SJCRH30 (cell line): Measurements from ENCODE around the gene DISP1. TPM values are rescaled to one million over a fixed set of nuclear protein-coding genes. Genes with fewer than 3 reads are reported as not detected.
"Not testable (repeated sequence)": the region's sequence is repeated elsewhere in the genome, so short reads cannot be mapped to it uniquely, and the experiment has no call there.

Experiments
- DNase-seq, 2 experiments: peaks; one replicate each; pipeline ENCODE4 v3.0.0-alpha.2; 2015 to 2020
- H3K27ac ChIP-seq: fragments of 250-450 bp; sonication (Bioruptor Pico); 2 replicates; pipeline ENCODE4 v1.5.1; 2020; ENCODE audit warnings: mild to moderate bottlenecking, moderate library complexity
- H3K27me3 ChIP-seq: fragments of 250-450 bp; sonication (Bioruptor Pico); 2 replicates; pipeline ENCODE4 v1.5.1; 2020; ENCODE audit warnings: mild to moderate bottlenecking, moderate library complexity
- H3K36me3 ChIP-seq: fragments of 250-450 bp; sonication (Bioruptor Pico); 2 replicates; pipeline ENCODE4 v1.5.1; 2020; ENCODE audit warnings: mild to moderate bottlenecking, moderate library complexity
- H3K4me1 ChIP-seq: fragments of 250-450 bp; sonication (Bioruptor Pico); 2 replicates; pipeline ENCODE4 v1.5.1; 2020; ENCODE audit warnings: mild to moderate bottlenecking, moderate library complexity
- H3K4me3 ChIP-seq: fragments of 250-450 bp; sonication (Bioruptor Pico); 2 replicates; pipeline ENCODE4 v1.5.1; 2020; ENCODE audit warnings: mild to moderate bottlenecking, moderate library complexity
- H3K9me3 ChIP-seq: fragments of 250-450 bp; sonication (Bioruptor Pico); replicated peaks from 2 replicates; pipeline ENCODE4 v1.5.1; 2020; ENCODE audit warnings: mild to moderate bottlenecking, moderate library complexity
- total RNA-seq: library from RNA; depleted of rRNA; stranded (reverse); fragments of >200 nt; shearing (Covaris generic); gene quantifications from 2 replicates; pipeline ENCODE4 v1.2.3, GENCODE V29; 2014

The DISP1 gene
- total RNA-seq, 1 experiment from 2014 or later: 24.6 TPM

DNA sequence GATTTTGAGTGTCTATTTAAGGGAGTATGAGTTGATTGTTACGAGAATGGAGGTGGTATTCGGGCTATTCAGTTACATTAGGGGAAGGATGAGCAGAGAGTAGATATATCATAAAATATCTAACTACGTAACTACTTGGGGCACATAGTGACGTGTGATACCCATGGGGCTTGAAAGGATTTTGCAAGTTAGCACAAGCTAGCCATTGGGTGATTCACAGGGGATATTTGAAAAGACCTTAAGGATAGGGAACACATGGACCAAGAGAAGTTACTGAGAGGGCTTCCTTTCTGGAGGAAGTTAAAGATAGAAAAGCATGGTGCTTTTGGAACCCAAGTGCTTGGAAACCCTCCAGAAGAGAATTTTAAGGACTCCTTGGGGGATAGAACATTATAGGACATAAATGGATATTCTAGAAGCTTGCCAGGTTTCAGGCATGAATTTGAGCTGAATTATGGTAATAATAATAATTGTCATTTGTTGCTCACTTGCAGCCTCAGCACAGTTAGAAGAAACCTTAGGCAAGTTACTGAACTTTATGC is 5.4 kb downstream of the DISP1 start:
- no peak for DNase-seq
- no peaks in the 10 kb centered on the region for H3K27me3 ChIP-seq
- no peak overlapping the region for H3K27ac ChIP-seq

DNA sequence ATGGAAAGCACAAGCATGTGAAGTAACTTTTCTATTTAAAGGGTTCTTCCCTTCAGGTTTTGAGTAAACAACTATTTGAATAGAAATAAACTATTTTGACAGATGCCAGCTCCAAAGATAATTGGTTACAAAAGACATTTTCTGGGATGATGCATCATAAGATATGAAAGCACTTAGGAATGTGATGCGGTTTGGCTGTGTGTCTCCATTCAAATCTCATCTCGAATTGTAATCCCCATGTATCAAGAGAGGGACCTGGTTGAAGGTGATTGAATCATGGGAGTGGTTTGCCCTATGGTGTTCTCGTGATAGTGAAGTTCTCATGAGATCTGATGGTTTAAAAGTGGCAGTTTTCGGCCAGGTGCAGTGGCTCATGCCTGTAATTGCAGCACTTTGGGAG is 6.4 kb downstream of the DISP1 start:
- H3K27me3 ChIP-seq: no peaks in the 10 kb centered on the region
- DNase-seq: no peak

More for the DNA sequence above, 5.4 kb downstream of the DISP1 start:
- no peak overlapping the region for H3K4me3 ChIP-seq
- H3K4me1 ChIP-seq: peaks cover 20% of the 10 kb centered on the region
- H3K36me3 ChIP-seq: no peaks in the 10 kb centered on the region
- H3K9me3 ChIP-seq: no peaks in the 10 kb centered on the region

DNA sequence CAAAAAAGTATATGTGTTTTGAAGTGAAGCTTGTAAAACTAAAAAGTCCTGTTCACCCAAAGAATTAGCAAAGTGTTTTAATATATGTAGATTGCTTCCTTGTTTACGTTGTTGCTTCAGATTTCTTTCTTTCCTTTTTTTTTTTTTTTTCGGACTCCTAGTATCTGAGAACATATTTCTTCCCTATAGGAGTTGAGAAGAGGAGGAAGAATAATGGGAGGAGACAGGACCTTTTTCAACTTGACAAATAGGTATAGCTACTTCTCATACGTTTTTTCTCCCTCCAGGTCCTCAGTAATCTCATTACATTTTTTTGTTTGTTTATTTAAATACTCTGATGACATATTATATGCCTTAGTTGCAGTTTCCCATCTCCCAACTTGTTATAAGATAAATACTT is 8.9 kb downstream of the DISP1 start:
- H3K27me3 ChIP-seq: no peaks in the 10 kb centered on the region
- H3K27ac ChIP-seq: no peak overlapping the region
- no peak for DNase-seq
- H3K4me1 ChIP-seq: peaks cover 18% of the 10 kb centered on the region
- no peaks in the 10 kb centered on the region for H3K9me3 ChIP-seq
- no peak overlapping the region for H3K4me3 ChIP-seq
- no peaks in the 10 kb centered on the region for H3K36me3 ChIP-seq

More for the DNA sequence above, 6.4 kb downstream of the DISP1 start:
- Histone ChIP-seq H3K4me3 (no peak overlapping the region), H3K9me3 (no peaks in the 10 kb centered on the region), H3K4me1 (peaks cover 26% of the 10 kb centered on the region), H3K36me3 (no peaks in the 10 kb centered on the region), H3K27ac (no peak overlapping the region)

DNA sequence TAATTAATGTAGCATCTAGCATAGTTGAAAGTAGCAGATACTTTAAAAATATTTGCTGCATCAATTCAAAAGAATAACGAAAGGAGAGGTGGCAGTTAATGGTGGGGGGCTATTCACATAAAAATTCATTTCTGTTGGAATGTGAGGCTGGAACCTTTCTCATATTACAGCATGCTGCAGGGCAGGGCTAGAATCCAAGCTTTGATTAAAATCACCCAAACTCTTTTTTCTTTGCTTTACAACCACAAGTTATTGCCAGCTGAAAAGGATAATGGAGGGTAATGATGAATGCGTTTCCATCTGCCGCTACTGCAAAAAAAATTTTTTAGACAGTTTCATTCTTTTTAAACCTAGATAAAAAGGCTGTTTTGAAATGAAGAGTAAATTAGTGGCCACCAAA is 9.8 kb downstream of the DISP1 start:
- DNase-seq: peak; percentile 28 to 66
- Histone ChIP-seq H3K27ac (peak overlapping the region; percentile 23; the same call in 1 of the 2 replicates), H3K36me3 (no peaks in the 10 kb centered on the region), H3K4me1 (peaks cover 18% of the 10 kb centered on the region), H3K4me3 (peak overlapping the region; percentile 44), H3K9me3 (no peaks in the 10 kb centered on the region), H3K27me3 (no peaks in the 10 kb centered on the region)

DNA sequence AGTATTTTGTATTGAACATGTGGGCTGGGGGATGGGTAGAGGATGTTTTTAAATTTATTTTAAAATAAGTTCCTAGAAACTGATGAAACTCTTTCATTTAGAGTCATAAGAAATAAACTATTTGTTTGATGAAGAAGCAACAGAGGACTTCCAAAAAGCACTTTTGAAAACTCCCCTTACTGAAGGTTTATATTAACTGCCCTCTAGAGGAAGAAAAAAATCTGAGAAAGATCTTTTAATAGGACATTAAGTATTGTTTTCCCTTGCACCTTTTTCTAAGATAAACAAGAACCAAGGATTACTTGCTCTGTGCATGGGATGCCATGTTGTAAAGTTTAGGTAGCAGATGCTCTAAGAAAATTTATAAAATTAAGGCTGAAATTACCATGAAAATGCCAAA is 14.1 kb downstream of the DISP1 start:
- H3K4me1 ChIP-seq: peaks cover 18% of the 10 kb centered on the region
- no peak overlapping the region for H3K4me3 ChIP-seq
- H3K27me3 ChIP-seq: no peaks in the 10 kb centered on the region
- no peak for DNase-seq
- no peaks in the 10 kb centered on the region for H3K36me3 ChIP-seq
- H3K9me3 ChIP-seq: no peaks in the 10 kb centered on the region
- H3K27ac ChIP-seq: no peak overlapping the region

DNA sequence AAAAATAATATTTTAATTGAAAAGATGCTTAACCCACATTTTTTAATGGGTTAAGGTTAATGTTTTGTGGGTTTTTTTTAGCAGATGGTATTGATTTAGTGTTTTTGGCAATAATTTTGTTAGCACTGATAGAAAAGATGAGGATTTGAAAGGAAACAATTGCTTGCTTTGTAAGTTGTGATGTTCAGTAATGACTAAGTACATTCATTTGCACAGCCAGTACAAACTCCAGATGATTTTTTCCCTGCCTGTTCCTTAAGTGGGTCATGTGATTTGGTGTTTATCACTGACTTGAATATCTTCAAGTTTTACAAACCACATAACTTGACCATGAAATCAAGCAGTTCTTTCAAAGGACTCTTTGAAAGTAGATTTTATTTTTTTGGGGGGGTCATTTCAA is 15.0 kb downstream of the DISP1 start:
- DNase-seq: no peak
- H3K36me3 ChIP-seq: no peaks in the 10 kb centered on the region
- no peak overlapping the region for H3K4me3 ChIP-seq
- H3K9me3 ChIP-seq: no peaks in the 10 kb centered on the region
- no peak overlapping the region for H3K27ac ChIP-seq
- no peaks in the 10 kb centered on the region for H3K27me3 ChIP-seq
- H3K4me1 ChIP-seq: peaks cover 10% of the 10 kb centered on the region

DNA sequence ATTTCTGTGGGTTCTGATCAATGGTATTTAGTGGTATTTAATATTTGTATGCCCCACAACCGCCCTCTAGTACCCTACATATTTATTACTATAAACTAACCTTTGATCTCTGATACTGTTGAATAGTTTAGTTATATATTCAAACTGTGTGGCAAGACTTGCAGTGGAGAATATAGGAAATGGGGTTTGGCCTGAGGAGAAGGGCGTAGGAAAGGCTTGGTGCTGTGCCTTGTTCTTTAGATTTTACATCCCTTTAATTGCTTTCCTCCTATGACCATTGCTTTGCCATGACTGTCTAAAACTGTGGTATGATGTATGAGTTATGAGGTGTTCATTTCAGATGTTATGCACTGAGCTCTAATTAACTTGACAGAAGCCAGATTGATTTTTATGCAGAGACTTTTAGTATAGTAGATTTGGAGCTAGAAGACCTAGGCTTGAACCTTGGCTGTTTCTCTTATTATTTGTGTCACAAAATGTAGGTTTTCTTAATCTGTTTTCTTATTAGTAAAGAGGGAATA is 18.6 kb downstream of the DISP1 start:
- Histone ChIP-seq H3K36me3 (peaks cover 3% of the 10 kb centered on the region; the same call in 1 of the 2 replicates), H3K27ac (no peak overlapping the region), H3K27me3 (no peaks in the 10 kb centered on the region), H3K4me3 (no peak overlapping the region), H3K4me1 (no peaks in the 10 kb centered on the region), H3K9me3 (no peaks in the 10 kb centered on the region)
- DNase-seq: no peak

DNA sequence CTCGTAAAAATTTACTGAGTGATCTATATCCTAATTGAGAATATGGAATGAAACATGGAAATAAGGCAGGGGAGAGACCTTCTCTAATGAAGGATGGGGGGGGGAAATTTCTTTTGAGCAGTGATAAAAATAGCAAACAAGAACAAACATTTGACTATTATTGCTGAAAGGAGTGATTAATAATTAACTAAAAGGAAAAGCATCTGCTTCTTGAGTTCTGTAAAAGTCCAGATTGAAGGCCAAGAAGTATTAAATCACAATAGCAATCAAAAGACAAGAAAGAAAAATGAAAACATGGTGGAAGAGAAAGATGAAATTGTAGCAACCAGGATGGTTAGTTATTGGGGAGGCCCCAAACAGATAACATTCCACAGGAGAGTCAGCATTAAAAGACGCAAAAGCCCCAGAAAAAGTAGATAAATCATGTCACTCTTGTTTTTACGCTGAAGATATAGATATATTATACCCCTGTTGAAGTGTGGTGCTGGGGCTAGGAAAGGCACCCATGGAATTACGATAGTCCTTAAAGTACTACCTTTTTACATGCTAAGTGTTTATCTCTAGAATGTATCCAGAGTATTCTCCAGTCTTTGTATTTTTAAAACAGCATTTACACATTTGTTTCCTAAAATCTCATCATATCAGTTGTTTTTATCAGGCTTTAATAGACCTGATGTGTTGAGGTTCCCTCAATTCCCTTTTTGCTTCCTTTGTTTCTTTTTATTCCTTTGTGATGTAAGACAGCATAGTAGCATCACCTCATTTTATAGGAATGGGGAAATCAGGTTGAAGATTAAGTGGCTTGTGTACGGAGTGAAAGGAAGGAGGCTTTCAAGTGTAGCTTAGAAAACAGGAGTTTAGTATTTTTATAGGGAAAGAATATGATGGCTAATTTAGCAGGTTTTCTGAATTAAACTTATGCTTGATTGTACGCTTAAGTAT is 28.9 kb downstream of the DISP1 start:
- Histone ChIP-seq H3K36me3 (no peaks in the 10 kb centered on the region), H3K27me3 (no peaks in the 10 kb centered on the region), H3K27ac (no peak overlapping the region), H3K4me1 (peaks cover under 1% of the 10 kb centered on the region; the same call in 1 of the 2 replicates), H3K4me3 (no peak overlapping the region), H3K9me3 (no peaks in the 10 kb centered on the region)
- no peak for DNase-seq

DNA sequence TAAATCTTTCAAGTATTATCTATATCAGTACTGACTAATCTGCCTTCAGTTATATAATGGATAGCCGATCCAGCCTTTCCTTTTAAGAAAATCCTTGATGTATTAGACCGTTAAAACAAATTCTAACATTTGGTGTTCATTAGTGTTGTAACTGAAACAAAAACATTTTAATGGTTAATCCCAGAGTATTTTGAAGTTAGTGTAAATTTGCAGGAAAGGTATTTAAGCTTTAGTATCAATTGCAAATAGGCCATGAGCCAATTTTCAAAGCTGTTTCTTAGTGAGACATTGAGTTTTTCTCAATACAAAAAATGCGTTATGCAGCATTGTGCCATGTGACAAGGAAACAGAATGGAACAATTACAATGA is 29.6 kb downstream of the DISP1 start:
- no peak overlapping the region for H3K27ac ChIP-seq
- DNase-seq: no peak
- H3K27me3 ChIP-seq: no peaks in the 10 kb centered on the region
- no peak overlapping the region for H3K4me3 ChIP-seq
- no peaks in the 10 kb centered on the region for H3K36me3 ChIP-seq
- no peaks in the 10 kb centered on the region for H3K9me3 ChIP-seq
- H3K4me1 ChIP-seq: peaks cover 7% of the 10 kb centered on the region

DNA sequence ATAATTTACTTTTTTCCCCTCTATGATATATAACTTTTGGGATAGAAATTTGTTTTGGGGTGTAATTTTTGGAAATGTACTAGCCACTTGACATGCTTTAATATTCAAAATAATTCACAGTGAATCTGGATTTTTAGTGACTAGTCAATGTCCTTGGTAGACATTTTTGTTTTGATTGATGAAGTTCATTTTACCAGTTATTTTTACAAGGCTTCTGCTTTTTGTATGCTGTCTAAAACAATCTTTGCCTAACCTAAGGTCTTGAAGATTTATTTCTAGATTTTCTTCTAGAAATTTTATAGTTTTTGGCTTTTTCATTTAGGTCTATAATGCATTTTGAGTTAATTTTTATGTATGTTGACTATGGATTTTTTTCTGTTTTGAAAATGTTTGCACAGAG is 30.9 kb downstream of the DISP1 start:
- no peaks in the 10 kb centered on the region for H3K36me3 ChIP-seq
- no peak for DNase-seq
- H3K27ac ChIP-seq: no peak overlapping the region
- no peaks in the 10 kb centered on the region for H3K27me3 ChIP-seq
- peaks cover 14% of the 10 kb centered on the region for H3K4me1 ChIP-seq
- no peak overlapping the region for H3K4me3 ChIP-seq
- H3K9me3 ChIP-seq: no peaks in the 10 kb centered on the region

DNA sequence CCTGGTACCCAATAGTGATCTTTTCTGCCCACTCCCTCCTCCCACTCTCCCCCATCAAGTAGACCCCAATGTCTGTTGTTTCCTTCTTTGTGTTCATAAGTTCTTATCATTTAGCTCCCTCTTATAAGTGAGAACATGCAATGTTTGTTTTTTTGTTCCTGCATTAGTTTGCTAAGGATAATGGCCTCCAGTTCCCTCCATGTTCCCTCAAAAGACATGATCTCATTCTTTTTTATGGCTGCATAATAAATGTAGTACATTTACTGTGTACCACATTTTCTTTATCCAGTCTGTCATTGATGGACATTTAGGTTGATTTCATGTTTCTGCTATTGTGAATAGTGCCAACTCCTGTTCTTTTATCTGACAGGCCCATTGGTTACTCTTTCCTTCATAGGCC is 35.7 kb downstream of the DISP1 start:
- H3K27me3 ChIP-seq, H3K36me3 ChIP-seq, H3K27ac ChIP-seq, H3K4me3 ChIP-seq, DNase-seq, H3K9me3 ChIP-seq: not testable (repeated sequence)
- peaks cover 14% of the 10 kb centered on the region for H3K4me1 ChIP-seq

DNA sequence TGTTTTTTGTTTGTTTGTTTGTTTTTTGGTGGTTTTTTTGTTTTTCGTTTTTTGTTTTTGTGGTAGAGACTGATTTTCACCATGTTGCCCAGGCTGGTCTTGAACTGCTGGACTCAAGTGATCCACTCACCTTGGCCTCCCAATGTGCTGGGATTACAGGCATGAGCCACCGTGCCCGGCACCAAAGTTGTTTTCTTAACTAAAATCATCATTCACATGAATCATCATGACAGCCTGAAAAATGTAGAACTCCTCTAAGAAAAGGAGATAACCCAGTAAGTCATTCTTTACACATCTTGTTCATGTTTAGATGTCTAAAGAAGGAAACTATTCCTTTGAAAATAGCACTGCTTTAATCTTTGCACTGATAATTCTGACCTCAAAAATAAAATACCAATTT is 37.5 kb downstream of the DISP1 start:
- Histone ChIP-seq H3K4me1 (peaks cover 19% of the 10 kb centered on the region), H3K9me3 (peaks cover 2% of the 10 kb centered on the region; the same call in 1 of the 2 replicates), H3K4me3 (no peak overlapping the region), H3K27ac (no peak overlapping the region), H3K27me3 (no peaks in the 10 kb centered on the region), H3K36me3 (no peaks in the 10 kb centered on the region)
- DNase-seq: no peak

DNA sequence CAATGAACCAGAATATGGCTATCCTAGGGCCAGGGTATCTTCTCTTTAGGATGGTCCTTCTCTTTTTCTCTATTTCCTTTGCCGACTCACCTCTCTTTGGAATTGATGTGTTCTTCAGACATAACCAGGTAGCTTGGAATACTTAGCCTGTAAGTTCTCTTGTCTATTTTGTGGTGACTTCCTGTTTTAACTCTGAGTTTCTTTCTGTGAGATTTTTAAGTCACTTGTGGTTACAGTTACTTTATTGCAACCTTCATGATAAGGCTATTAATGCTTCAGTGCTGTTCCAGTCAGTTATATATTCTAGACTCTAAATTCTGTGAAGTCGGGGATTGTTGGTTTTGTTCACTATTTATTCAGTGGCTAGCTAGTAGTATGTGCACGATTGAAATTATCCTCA is 46.2 kb downstream of the DISP1 start:
- Histone ChIP-seq H3K36me3 (no peaks in the 10 kb centered on the region), H3K9me3 (0 out of 2 replicates have a peak, but pooled peaks cover 5% of the 10 kb centered on the region), H3K4me1 (peaks cover 2% of the 10 kb centered on the region; the same call in 1 of the 2 replicates), H3K4me3 (no peak overlapping the region), H3K27ac (no peak overlapping the region), H3K27me3 (no peaks in the 10 kb centered on the region)
- no peak for DNase-seq
